ENCODE data around the gene TAMALIN. TPM values are rescaled to one million over a fixed set of nuclear protein-coding genes. Genes with fewer than 3 reads are reported as not detected.

Gene TAMALIN
- total and polyA plus RNA-seq, 9 donors: 16.8 to 84.1 (median 32.2) TPM

DNA sequence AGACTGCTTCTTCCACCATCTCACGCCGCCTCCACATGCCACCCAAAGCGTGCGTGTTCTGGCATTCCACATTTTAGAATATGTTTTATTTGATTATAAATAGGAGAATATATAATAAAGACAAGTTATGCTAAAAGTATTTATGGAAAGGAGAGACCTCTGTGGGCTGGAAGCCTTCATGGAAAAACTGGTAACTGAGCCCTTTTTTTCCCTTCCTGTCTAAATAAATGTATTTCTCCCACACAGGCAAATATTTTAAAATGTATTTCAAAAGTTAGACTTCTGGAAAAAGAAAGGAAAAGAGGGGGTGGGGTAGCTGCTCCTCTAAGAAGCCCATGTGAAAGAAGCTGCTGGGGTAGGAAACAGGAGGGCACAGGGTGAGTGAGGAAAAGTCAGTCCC, 28.4 kb downstream of the TAMALIN start:
- H3K27ac ChIP-seq: no peak overlapping the region
- no peaks in the 10 kb centered on the region for H3K27me3 ChIP-seq
- DNase-seq: no peak
- no peaks in the 10 kb centered on the region for H3K36me3 ChIP-seq
- 67 to 77% (median 69%) methylated on average over 4 of the region's 4 CpGs for WGBS, 3 donors
- H3K4me1 ChIP-seq (ENCODE audit: insufficient read depth): peaks cover 2% of the 10 kb centered on the region
- H3K9me3 ChIP-seq: no peaks in the 10 kb centered on the region
- H3K4me3 ChIP-seq: no peak overlapping the region
- intact Hi-C loops (cut with DNase I): loop anchor here in 1 of 4 donors (5.0 kb wide), 1 partner anchor 1008 kb away; the partner anchor contains the start of gene SLC11A2
- no peak for TF ChIP-seq EP300 (IDR thresholded peaks at IDR 0.05)
- TF ChIP-seq POLR2A (IDR thresholded peaks at IDR 0.05): no peak
- TF ChIP-seq, protein P1, sequence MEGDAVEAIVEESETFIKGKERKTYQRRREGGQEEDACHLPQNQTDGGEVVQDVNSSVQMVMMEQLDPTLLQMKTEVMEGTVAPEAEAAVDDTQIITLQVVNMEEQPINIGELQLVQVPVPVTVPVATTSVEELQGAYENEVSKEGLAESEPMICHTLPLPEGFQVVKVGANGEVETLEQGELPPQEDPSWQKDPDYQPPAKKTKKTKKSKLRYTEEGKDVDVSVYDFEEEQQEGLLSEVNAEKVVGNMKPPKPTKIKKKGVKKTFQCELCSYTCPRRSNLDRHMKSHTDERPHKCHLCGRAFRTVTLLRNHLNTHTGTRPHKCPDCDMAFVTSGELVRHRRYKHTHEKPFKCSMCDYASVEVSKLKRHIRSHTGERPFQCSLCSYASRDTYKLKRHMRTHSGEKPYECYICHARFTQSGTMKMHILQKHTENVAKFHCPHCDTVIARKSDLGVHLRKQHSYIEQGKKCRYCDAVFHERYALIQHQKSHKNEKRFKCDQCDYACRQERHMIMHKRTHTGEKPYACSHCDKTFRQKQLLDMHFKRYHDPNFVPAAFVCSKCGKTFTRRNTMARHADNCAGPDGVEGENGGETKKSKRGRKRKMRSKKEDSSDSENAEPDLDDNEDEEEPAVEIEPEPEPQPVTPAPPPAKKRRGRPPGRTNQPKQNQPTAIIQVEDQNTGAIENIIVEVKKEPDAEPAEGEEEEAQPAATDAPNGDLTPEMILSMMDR (IDR thresholded peaks at IDR 0.05): no peak

DNA sequence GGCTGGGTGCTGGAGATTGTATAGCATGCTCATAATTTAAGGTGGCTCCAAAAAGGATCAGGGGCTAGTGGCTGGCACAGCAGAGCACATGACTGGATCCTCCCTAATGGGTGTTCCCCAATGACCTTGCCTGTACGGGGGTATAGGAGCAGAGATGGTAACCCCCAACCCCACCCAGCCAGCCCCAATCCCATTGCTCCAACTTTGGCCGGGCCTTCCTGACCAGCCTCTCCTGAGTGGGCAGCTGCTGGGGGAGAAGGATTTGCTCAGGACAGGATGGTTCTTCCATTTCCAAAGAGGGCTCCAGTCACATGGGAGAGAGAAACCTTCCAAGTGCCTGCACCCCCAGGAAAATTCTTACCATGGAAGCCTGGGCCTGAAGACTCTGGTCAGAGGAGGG, 29.2 kb downstream of the TAMALIN start:
- Histone ChIP-seq H3K4me1 (ENCODE audit: insufficient read depth) (peaks cover 2% of the 10 kb centered on the region), H3K27me3 (no peaks in the 10 kb centered on the region), H3K9me3 (no peaks in the 10 kb centered on the region), H3K4me3 (no peak overlapping the region), H3K36me3 (no peaks in the 10 kb centered on the region), H3K27ac (peak overlapping the region; percentile 69 to 94)
- intact Hi-C loops (cut with DNase I): loop anchor here in 1 of 4 donors (5.0 kb wide), 1 partner anchor 1009 kb away; the partner anchor contains the start of gene SLC11A2
- peak in 2 of 5 donors; percentile 40 to 46 for DNase-seq
- WGBS, 3 donors: 50 to 75% (median 64%) methylated on average over 2 of the region's 2 CpGs
- no peak for TF ChIP-seq EP300 (IDR thresholded peaks at IDR 0.05)
- TF ChIP-seq, protein P1 (IDR thresholded peaks at IDR 0.05): no peak
- peak; percentile 9 for TF ChIP-seq POLR2A (IDR thresholded peaks at IDR 0.05)

DNA sequence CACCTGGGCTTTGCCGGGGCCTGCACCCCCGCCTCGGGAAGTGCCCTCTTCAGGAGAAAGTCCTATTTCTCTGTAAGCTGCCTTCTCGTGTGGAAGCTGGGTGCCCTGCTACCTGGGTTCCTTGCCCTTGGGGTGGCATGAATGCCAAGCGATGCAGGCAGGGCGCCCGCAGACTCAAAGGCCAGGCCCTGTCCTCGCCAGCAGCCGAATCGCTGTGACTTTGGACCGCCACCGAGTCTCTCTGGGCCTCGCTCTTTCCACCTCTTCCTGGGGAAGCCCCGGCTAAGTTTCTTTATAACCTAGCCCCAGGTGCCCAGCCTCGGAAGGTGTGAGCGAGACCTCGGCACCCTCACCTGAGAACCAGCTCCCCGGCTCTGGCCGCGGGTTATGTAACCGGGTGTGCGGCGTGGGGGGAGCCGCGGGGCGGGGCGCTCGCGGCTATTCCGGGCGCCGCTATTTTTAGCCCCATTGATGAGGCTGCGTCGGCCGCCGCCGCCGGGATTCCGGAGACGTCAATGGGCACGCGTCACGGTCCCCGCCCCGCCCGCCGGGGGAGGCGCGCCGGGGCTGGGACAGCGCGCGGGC, 29.9 kb downstream of the TAMALIN start:
- Histone ChIP-seq H3K9me3 (no peaks in the 10 kb centered on the region), H3K4me3 (peak overlapping the region; percentile 73), H3K36me3 (no peaks in the 10 kb centered on the region), H3K27ac (peak overlapping the region; percentile 69 to 94), H3K4me1 (ENCODE audit: insufficient read depth) (peaks cover 2% of the 10 kb centered on the region), H3K27me3 (no peaks in the 10 kb centered on the region)
- peak; percentile 72 for TF ChIP-seq POLR2A (IDR thresholded peaks at IDR 0.05)
- TF ChIP-seq, protein P1 (IDR thresholded peaks at IDR 0.05): no peak
- TF ChIP-seq EP300 (IDR thresholded peaks at IDR 0.05): peak; percentile 95
- peak; percentile 93 to 96 (median 95) for DNase-seq
- 11 to 40% (median 13%) methylated on average over 18 to 53 of the region's 53 CpGs for whole genome bisulfite sequencing, 3 donors
- intact Hi-C loops (cut with DNase I): loop anchor here in 1 of 4 donors (5.0 kb wide), 1 partner anchor 1009 kb away; the partner anchor contains the start of gene SLC11A2

DNA sequence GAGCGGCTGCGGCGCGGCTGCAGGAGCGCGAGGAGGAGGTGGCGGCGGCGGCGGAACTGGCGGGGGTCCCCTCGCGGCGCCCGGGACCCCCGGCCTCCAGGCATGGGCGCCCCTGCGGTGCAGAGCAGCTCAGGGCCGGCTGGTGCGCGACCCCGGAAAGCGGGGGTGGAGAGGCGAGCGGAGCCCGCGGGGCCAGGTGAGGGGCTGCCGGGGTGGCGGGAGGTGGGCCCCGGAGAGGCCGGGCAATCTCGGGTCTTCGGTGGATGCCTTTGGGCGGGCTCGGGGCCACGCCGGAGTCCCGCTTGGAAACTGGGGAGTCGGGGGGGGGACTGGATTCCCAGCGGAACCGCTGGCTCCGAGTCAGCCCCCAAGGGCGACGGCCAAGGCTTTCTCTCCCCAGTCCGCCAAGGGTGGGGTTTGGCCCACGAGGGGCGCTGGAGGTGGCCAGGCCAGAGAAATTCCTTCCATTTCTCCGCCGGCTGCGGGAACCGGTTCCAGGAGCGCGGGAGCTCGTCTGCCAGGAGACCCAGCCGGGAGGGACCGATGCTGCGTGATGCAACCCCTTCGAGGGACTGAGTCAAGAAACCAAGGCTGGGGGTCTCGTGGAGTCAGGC, 30.6 kb downstream of the TAMALIN start:
- Histone ChIP-seq H3K36me3 (no peaks in the 10 kb centered on the region), H3K27me3 (no peaks in the 10 kb centered on the region), H3K4me3 (peak overlapping the region; percentile 73), H3K4me1 (ENCODE audit: insufficient read depth) (peaks cover 2% of the 10 kb centered on the region), H3K27ac (peak overlapping the region; percentile 84 to 95), H3K9me3 (no peaks in the 10 kb centered on the region)
- peak; percentile 80 to 89 (median 86) for DNase-seq
- no peak for TF ChIP-seq EP300 (IDR thresholded peaks at IDR 0.05)
- TF ChIP-seq, protein P1 (IDR thresholded peaks at IDR 0.05): no peak
- TF ChIP-seq POLR2A (IDR thresholded peaks at IDR 0.05): peak; percentile 40
- 1 to 2% (median 1%) methylated on average over 38 to 57 of the region's 59 CpGs for WGBS, 3 donors
- intact Hi-C loops (cut with DNase I): loop anchor here in 1 of 4 donors (5.0 kb wide), 1 partner anchor 1010 kb away; the partner anchor contains the start of gene SLC11A2

Measured in ovary (tissue), 9 donors.